IMR-90 (cell line): ENCODE results near the gene TRIM17. TPM values are rescaled to one million over a fixed set of nuclear protein-coding genes. Genes with fewer than 3 reads are reported as not detected.
A peak's percentile ranks its signal among the peaks of the same experiment; 100 is the strongest.

Source experiments
- ATAC-seq: fragments of 200-7000 bp; cut with Tn5 transposase; 2 replicates; pipeline ENCODE4 v1.9.1; 2020; ENCODE audit warnings: low read depth, mild to moderate bottlenecking, moderate library complexity
- BruUV-seq: library from RNA; stranded (reverse); fragments of 400-500 nt; replicated peaks from 2 replicates; lab custom pipeline; 2021; lab: Mats Ljungman, UMichigan
- CTCF ChIA-PET: fragments of 300-600 bp; formaldehyde crosslinking; extraction: SDS; loops from one replicate; lab custom pipeline; 2021; ENCODE audit warnings: antibody characterized with exemption; lab: Yijun Ruan, JAX
- POLR2A ChIA-PET: fragments of 300-600 bp; sonication (Branson Sonifier 250); formaldehyde crosslinking; loops from one replicate; lab custom pipeline; 2022; ENCODE audit warnings: antibody characterized with exemption; ENCODE audit not compliant: unreplicated experiment; lab: Charles Lee
- DNase-seq: peaks from one replicate; pipeline ENCODE4 v3.0.0; 2013
- H2AFZ ChIP-seq: replicated peaks from 2 replicates; pipeline ENCODE3; 2013; ENCODE audit warnings: low read length, mild to moderate bottlenecking; ENCODE audit not compliant: poor library complexity
- H2AK5ac ChIP-seq: 2 replicates; pipeline ENCODE4 v1.6.1; 2013; ENCODE audit warnings: low read depth, low read length, inconsistent platforms
- H2AK9ac ChIP-seq: replicated peaks from 2 replicates; pipeline ENCODE3; 2013; ENCODE audit warnings: mild to moderate bottlenecking, low read depth, low read length, moderate library complexity; ENCODE audit not compliant: poor library complexity
- H2BK120ac ChIP-seq: 2 replicates; pipeline ENCODE4 v1.6.1; 2013; ENCODE audit warnings: low read depth, low read length, inconsistent platforms
- H2BK15ac ChIP-seq: 3 replicates; pipeline ENCODE4 v1.6.1; 2013; ENCODE audit warnings: low read depth, low read length, inconsistent platforms
- H2BK20ac ChIP-seq: 2 replicates; pipeline ENCODE4 v1.6.1; 2013; ENCODE audit warnings: low read depth, mild to moderate bottlenecking, inconsistent platforms, low read length, moderate library complexity
- H2BK5ac ChIP-seq: 2 replicates; pipeline ENCODE4 v1.6.1; 2013; ENCODE audit warnings: mild to moderate bottlenecking, low read depth, low read length, inconsistent platforms; ENCODE audit not compliant: poor library complexity, severe bottlenecking
- H3K14ac ChIP-seq: replicated peaks from 2 replicates; pipeline ENCODE4 v1.6.1; 2013; ENCODE audit warnings: low read depth, low read length, inconsistent platforms
- H3K18ac ChIP-seq: 2 replicates; pipeline ENCODE4 v1.6.1; 2013; ENCODE audit warnings: low read depth, low read length, control low read depth
- H3K23ac ChIP-seq: 2 replicates; pipeline ENCODE4 v1.6.1; 2013; ENCODE audit warnings: low read depth, low read length, inconsistent platforms
- H3K27ac ChIP-seq: 2 replicates; pipeline ENCODE4 v1.5.1; 2013; ENCODE audit warnings: mild to moderate bottlenecking, control low read depth, low read length; ENCODE audit not compliant: insufficient read depth
- H3K27me3 ChIP-seq: 2 replicates; pipeline ENCODE4 v1.6.1; 2013; ENCODE audit warnings: low read length; ENCODE audit not compliant: control insufficient read depth, insufficient read depth
- H3K36me3 ChIP-seq: 2 replicates; pipeline ENCODE4 v1.6.1; 2013; ENCODE audit warnings: low read length, mixed read lengths; ENCODE audit not compliant: control insufficient read depth, insufficient read depth
- H3K4ac ChIP-seq: 2 replicates; pipeline ENCODE4 v1.6.1; 2013; ENCODE audit warnings: low read depth, low read length, inconsistent platforms
- H3K4me1 ChIP-seq: 2 replicates; pipeline ENCODE4 v1.6.1; 2013; ENCODE audit warnings: low read length, mixed read lengths; ENCODE audit not compliant: control insufficient read depth, insufficient read depth
- H3K4me2 ChIP-seq: 2 replicates; pipeline ENCODE4 v1.6.1; 2013; ENCODE audit warnings: low read depth, mild to moderate bottlenecking, control low read depth, low read length, moderate library complexity
- H3K4me3 ChIP-seq: 2 replicates; pipeline ENCODE4 v1.5.1; 2013; ENCODE audit warnings: low read depth, mild to moderate bottlenecking, control low read depth, low read length, moderate library complexity; ENCODE audit not compliant: insufficient read depth
- H3K56ac ChIP-seq: 2 replicates; pipeline ENCODE4 v1.6.1; 2013; ENCODE audit warnings: low read length, inconsistent platforms; ENCODE audit not compliant: insufficient read depth; ENCODE audit errors: extremely low read depth
- H3K79me1 ChIP-seq, 2 experiments: 2 replicates each; pipeline ENCODE4 v1.6.1; 2013; ENCODE audit warnings: low read length in 2 of 2, inconsistent platforms in 1 of 2, low read depth in 1 of 2
- H3K9ac ChIP-seq: 2 replicates; pipeline ENCODE4 v1.6.1; 2013; ENCODE audit warnings: low read depth, low read length, control low read depth
- H3K9me1 ChIP-seq: 2 replicates; pipeline ENCODE4 v1.6.1; 2013; ENCODE audit warnings: low read length, inconsistent platforms; ENCODE audit not compliant: insufficient read depth
- H3K9me3 ChIP-seq: 2 replicates; pipeline ENCODE4 v1.6.1; 2013; ENCODE audit warnings: low read length; ENCODE audit not compliant: control insufficient read depth, insufficient read depth
- H4K20me1 ChIP-seq: 2 replicates; pipeline ENCODE4 v1.6.1; 2013; ENCODE audit warnings: low read length, inconsistent platforms; ENCODE audit not compliant: insufficient read depth
- H4K5ac ChIP-seq: 2 replicates; pipeline ENCODE4 v1.6.1; 2013; ENCODE audit warnings: mild to moderate bottlenecking, low read depth, low read length, control low read depth
- H4K8ac ChIP-seq, 2 experiments: 2 replicates each; pipeline ENCODE4 v1.6.1; 2013; ENCODE audit warnings: low read depth in 2 of 2, low read length in 2 of 2, control low read depth in 1 of 2, inconsistent platforms in 1 of 2
- H4K91ac ChIP-seq: 2 replicates; pipeline ENCODE4 v1.6.1; 2013; ENCODE audit warnings: low read depth, low read length, inconsistent platforms; ENCODE audit not compliant: insufficient read depth
- BHLHE40 ChIP-seq: fragments of 150-350 bp; IDR thresholded peaks from 2 replicates; pipeline ENCODE4 v1.6.1; 2016; ENCODE audit warnings: mild to moderate bottlenecking, low read depth, low read length
- CHD1 ChIP-seq: IDR thresholded peaks from 2 replicates; pipeline ENCODE4 v1.6.1; 2012; ENCODE audit warnings: low read depth, low read length, improper control_type of control experiment
- WGBS, 2 experiments: methylation state at CpG; one replicate each; pipeline versions ENCODE4 v1.1.5 to v1.1.7; 2013; ENCODE audit warnings: missing lambda C conversion rate in 2 of 2; ENCODE audit not compliant: insufficient read length in 1 of 2; ENCODE audit errors: extremely low coverage in 2 of 2; 5-methylcytosine and 5-hydroxymethylcytosine counted together
- dilution Hi-C: fragments of 300-500 bp; cut with HindIII; formaldehyde crosslinking; loops from one replicate; pipeline ENCODE4 v1.14.3; 2018; ENCODE audit warnings: low sequenced_read_pairs; ENCODE audit not compliant: unreplicated experiment
- in situ Hi-C: fragments of 300-500 bp; cut with MboI; formaldehyde crosslinking; loops from 3 replicates; pipeline ENCODE4 v1.14.3; 2019; ENCODE audit warnings: low sequenced_read_pairs, inconsistent platforms, mixed read lengths
- intact Hi-C: fragments of 100-400 bp; cut with micrococcal nuclease; formaldehyde crosslinking; loops from 2 replicates; pipeline ENCODE4 v1.10.0; 2022
- polyA plus RNA-seq, 3 experiments: library from polyadenylated mRNA; depleted of rRNA; stranded (reverse); fragments of >200 nt; gene quantifications; 2 replicates each; pipeline ENCODE4 v1.2.3, GENCODE V29; 2012; ENCODE audit warnings: low replicate concordance in 1 of 3
- total RNA-seq: library from RNA; depleted of rRNA; stranded (reverse); fragments of >200 nt; gene quantifications from 2 replicates; pipeline ENCODE4 v1.2.3, GENCODE V29; 2012

TRIM17 gene
- total and polyA plus RNA-seq, 2 of the 4 experiments (the other 2 are of a cell fraction) = 0.39 TPM; not detected in 1

GRCh38 chr1:228373004-228373680 lies 43.5 kb downstream of the TRIM17 start:
- H2AFZ ChIP-seq = peak overlapping the region; percentile 41
- H3K56ac ChIP-seq = no peak overlapping the region
- dilution Hi-C loops = no loop called here
- H3K4ac ChIP-seq = no peak overlapping the region
- no peak overlapping the region for H2BK120ac ChIP-seq
- H3K9me3 ChIP-seq = no peaks in the 10 kb centered on the region; the same call in 1 of the 2 replicates
- in situ Hi-C loops = no loop called here
- no peak overlapping the region for H3K9ac ChIP-seq
- H2AK5ac ChIP-seq = no peak overlapping the region
- H4K20me1 ChIP-seq = no peaks in the 10 kb centered on the region
- H3K79me1 ChIP-seq = no peaks in the 10 kb centered on the region
- no peak overlapping the region for H2BK15ac ChIP-seq
- peaks cover 12% of the 10 kb centered on the region; the same call in 1 of the 2 replicates for H3K4me1 ChIP-seq
- TF ChIP-seq CHD1 (no peak), BHLHE40 (no peak)
- no peak overlapping the region for H2AK9ac ChIP-seq
- H3K27ac ChIP-seq = no peak overlapping the region
- H3K18ac ChIP-seq = no peak overlapping the region
- H3K36me3 ChIP-seq = peaks cover 3% of the 10 kb centered on the region; the same call in 1 of the 2 replicates
- ATAC-seq (no peak), DNase-seq (no peak)
- H4K91ac ChIP-seq = no peak overlapping the region
- intact Hi-C loops = no loop called here
- BruUV-seq = no TSS peak
- no peak overlapping the region for H3K23ac ChIP-seq
- H4K5ac ChIP-seq = no peak overlapping the region
- ChIA-PET POLR2A (no interaction called here), CTCF (no interaction called here)
- H3K9me1 ChIP-seq = 0 out of 2 replicates have a peak, but pooled peaks cover 4% of the 10 kb centered on the region
- no peak overlapping the region for H2BK20ac ChIP-seq
- no peak overlapping the region for H3K14ac ChIP-seq
- no peak overlapping the region for H3K4me3 ChIP-seq
- no peak overlapping the region for H4K8ac ChIP-seq
- H2BK5ac ChIP-seq = no peak overlapping the region
- 88% methylated on average over 4 of the region's 12 CpGs; no CpG with 5 or more reads in 1 of the 2 experiments for WGBS, 2 experiments
- H3K4me2 ChIP-seq = no peak overlapping the region
- no peaks in the 10 kb centered on the region for H3K27me3 ChIP-seq
